T-cell (primary cell): ENCODE results near the gene ABL1. TPM values are rescaled to one million over a fixed set of nuclear protein-coding genes. Genes with fewer than 3 reads are reported as not detected.
"Not testable (repeated sequence)": the region's sequence is repeated elsewhere in the genome, so short reads cannot be mapped to it uniquely, and the experiment has no call there.

ENCODE experiments used
- ATAC-seq, 4 experiments: fragments of 200-7000 bp in 3 of 4; fragments of 150-1000 bp in 1 of 4; cut with Tn5 transposase; replicated peaks in 1 of 4; 1 replicate in 3 of 4; 2 replicates in 1 of 4; pipeline ENCODE4 v1.10.0; 2021; ENCODE audit warnings: moderate library complexity in 3 of 4, mild to moderate bottlenecking in 2 of 4, moderate number of reproducible peaks in 1 of 4
- CTCF ChIA-PET, 2 donors: fragments of 300-600 bp; sonication (Branson Sonifier 250); formaldehyde crosslinking; loops; one replicate each; lab custom pipeline; 2022; ENCODE audit warnings: antibody characterized with exemption in 2 of 2; lab: Charles Lee
- POLR2A ChIA-PET, 2 donors: fragments of 300-600 bp; sonication (Branson Sonifier 250); formaldehyde crosslinking; loops; one replicate each; lab custom pipeline; 2022; ENCODE audit warnings: antibody characterized with exemption in 2 of 2; lab: Charles Lee
- DNase-seq, 35 experiments: peaks; one replicate each; pipeline versions ENCODE4 v3.0.0 to v3.0.0-alpha.2; 2013 to 2023
- H3K27ac ChIP-seq: one replicate; pipeline ENCODE4 v1.5.1; 2013; ENCODE audit warnings: low read length
- H3K27me3 ChIP-seq, 2 experiments: replicated peaks in 1 of 2; 1 replicate in 1 of 2; 2 replicates in 1 of 2; pipeline versions ENCODE4 v1.6.1 to v1.7.0; 2013; ENCODE audit warnings: low read length in 1 of 2, mixed read lengths in 1 of 2; ENCODE audit not compliant: control insufficient read depth in 2 of 2, insufficient read depth in 2 of 2; ENCODE audit errors: extremely low read depth in 1 of 2
- H3K36me3 ChIP-seq, 2 donors: 1 replicate in 1 of 2; 2 replicates in 1 of 2; pipeline versions ENCODE4 v1.6.1 to v1.7.0; 2013; ENCODE audit warnings: low read length in 1 of 2; ENCODE audit not compliant: control insufficient read depth in 2 of 2, insufficient read depth in 1 of 2; ENCODE audit errors: extremely low read depth in 1 of 2
- H3K4me1 ChIP-seq, 2 experiments: 1 replicate in 1 of 2; 2 replicates in 1 of 2; pipeline versions ENCODE4 v1.6.1 to v1.7.0; 2013; ENCODE audit warnings: low read length in 2 of 2, mixed read lengths in 1 of 2; ENCODE audit not compliant: insufficient read depth in 2 of 2, control insufficient read depth in 1 of 2; ENCODE audit errors: extremely low read depth in 1 of 2
- H3K4me3 ChIP-seq, 2 donors: 1 replicate in 1 of 2; 2 replicates in 1 of 2; pipeline versions ENCODE4 v1.5.1 to v1.7.0; 2013; ENCODE audit warnings: mild to moderate bottlenecking in 2 of 2, low read length in 1 of 2, moderate library complexity in 1 of 2; ENCODE audit not compliant: control insufficient read depth in 1 of 2; ENCODE audit errors: extremely low read depth in 1 of 2
- H3K9me3 ChIP-seq: 2 replicates; pipeline ENCODE4 v1.7.0; 2013
- H3K27ac Mint-ChIP-seq, 2 donors: one replicate each; pipeline ENCODE4 v1.8.0; 2020 to 2021; ENCODE audit warnings: mild to moderate bottlenecking in 2 of 2, mixed read lengths in 2 of 2
- H3K27me3 Mint-ChIP-seq, 2 donors: one replicate each; pipeline ENCODE4 v1.8.0; 2021 to 2022; ENCODE audit warnings: mixed read lengths in 2 of 2
- H3K36me3 Mint-ChIP-seq: one replicate; pipeline ENCODE4 v1.8.0; 2021; ENCODE audit warnings: mixed read lengths
- H3K4me1 Mint-ChIP-seq, 3 donors: one replicate each; pipeline ENCODE4 v1.8.0; 2020 to 2022; ENCODE audit warnings: mixed read lengths in 3 of 3, mild to moderate bottlenecking in 1 of 3
- H3K4me3 Mint-ChIP-seq, 3 donors: one replicate each; pipeline ENCODE4 v1.8.0; 2020 to 2022; ENCODE audit warnings: mild to moderate bottlenecking in 3 of 3, mixed read lengths in 3 of 3, moderate library complexity in 3 of 3
- H3K9me3 Mint-ChIP-seq, 3 donors: one replicate each; pipeline ENCODE4 v1.8.0; 2020 to 2022; ENCODE audit warnings: mixed read lengths in 3 of 3
- WGBS: methylation state at CpG from one replicate; pipeline ENCODE4 v1.1.5; 2013; ENCODE audit warnings: missing lambda C conversion rate; ENCODE audit not compliant: insufficient coverage; 5-methylcytosine and 5-hydroxymethylcytosine counted together
- total RNA-seq, 35 experiments: library from RNA in 6 of 35; stranded (reverse) in 6 of 35; fragments of 120-200 nt in 1 of 35; gene quantifications; one replicate each; pipeline versions ENCODE4 v1.2.1 to v1.2.4 and lab custom pipeline; 2013 to 2026

ABL1 gene
- total RNA-seq, 5 donors from 2014 or later (not counting 1 experiment from before 2014, with no cell fraction given): 33.3 to 40.0 (median 37.7) TPM

DNA sequence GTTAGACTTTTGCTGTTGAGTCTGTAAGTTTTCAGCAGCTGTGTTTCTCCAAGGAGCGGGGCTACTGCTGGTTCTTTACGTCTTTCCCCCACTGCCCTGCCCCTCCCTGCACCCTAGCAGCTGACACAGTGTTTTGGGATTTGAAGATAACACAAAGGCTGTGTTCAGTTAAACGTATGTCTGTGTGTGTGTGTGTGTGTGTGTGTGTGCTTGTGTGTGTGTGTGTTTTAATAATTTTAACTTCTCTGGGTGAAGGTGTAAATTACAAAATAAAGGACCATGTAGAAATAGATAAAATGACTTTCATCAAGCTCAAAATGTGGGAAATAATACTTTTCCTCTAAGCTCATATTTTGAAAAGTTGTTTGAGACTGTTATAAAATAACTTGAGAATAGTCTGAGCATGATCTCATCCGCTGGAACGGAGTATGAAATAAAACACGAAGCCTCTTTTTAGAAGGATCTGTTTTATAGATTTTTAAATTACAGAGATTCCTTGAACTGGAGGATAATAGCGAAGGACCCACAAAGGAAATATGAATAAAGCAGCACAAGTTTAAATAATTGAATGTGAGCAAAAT is 10.9 kb downstream of the ABL1 start:
- no peaks in the 10 kb centered on the region for H3K36me3 ChIP-seq
- 96% methylated on average over 3 of the region's 7 CpGs for WGBS
- Mint-ChIP-seq H3K27ac (no peak overlapping the region), H3K27me3 (no peaks in the 10 kb centered on the region), H3K4me1 (peaks cover 30 to 36% (median 31%) of the 10 kb centered on the region in 3 donors), H3K4me3 (no peak overlapping the region), H3K9me3 (no peaks in the 10 kb centered on the region), H3K36me3 (no peaks in the 10 kb centered on the region)
- no peak overlapping the region for H3K4me3 ChIP-seq
- POLR2A ChIA-PET: interaction anchor here in 1 of 2 donors (0.6 kb wide), 2 partner anchors 194 to 200 kb away, joined by 3 read pairs; no protein-coding TSS in a partner anchor
- no peaks in the 10 kb centered on the region for H3K9me3 ChIP-seq
- no peak overlapping the region for H3K27ac ChIP-seq
- ATAC-seq (no peak), DNase-seq (no peak)
- no peaks in the 10 kb centered on the region for H3K27me3 ChIP-seq
- H3K4me1 ChIP-seq: peaks cover 0 to 4% of the 10 kb centered on the region in 2 experiments
- CTCF ChIA-PET: interaction anchor here (0.6 to 0.7 kb wide), 2 partner anchors 60 to 289 kb away, joined by 4 to 8 read pairs; no protein-coding TSS in a partner anchor

DNA sequence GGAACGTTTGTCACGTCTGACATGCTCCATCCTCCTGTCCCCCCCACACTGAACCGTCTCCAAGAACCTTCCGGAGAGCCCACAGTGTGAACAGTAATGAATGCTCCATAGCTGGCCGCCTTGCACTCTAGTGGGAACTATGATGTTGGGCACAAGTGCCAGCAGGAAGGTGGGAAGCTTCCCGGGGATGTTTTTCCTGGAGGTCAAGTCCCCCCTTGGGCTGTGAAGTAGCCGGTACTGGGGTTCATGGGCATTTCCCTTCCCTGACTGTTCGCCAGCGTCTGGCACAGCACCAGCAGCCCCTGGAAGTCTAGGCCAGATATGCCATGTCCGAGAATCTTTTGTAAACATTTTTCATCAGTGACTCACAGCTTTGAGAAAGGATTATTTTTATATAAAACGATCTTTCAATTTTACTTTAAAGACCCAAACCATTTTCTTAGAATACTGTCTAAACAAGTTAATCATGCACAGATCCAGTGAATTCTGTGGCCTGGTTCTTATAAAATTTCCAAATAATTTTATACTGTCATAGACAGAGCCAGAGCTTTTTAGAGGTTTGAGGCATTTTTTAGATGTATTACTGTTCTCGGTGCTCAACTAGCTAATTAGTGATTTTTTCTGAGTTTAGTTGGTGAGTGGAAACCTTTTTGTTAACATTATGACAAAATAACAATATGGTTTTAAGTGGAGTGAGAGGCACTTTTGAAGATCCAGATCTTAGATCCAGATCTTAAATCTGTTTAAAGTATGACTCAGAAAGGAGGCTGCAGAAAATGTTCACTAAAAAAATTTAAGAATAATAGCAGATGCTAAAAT is 11.6 kb downstream of the ABL1 start:
- H3K4me3 ChIP-seq: no peak overlapping the region
- DNase-seq (no peak), ATAC-seq (no peak)
- WGBS: 100% methylated on average over 3 of the region's 12 CpGs
- POLR2A ChIA-PET: interaction anchor here in 1 of 2 donors (0.6 kb wide), 1 partner anchor 200 kb away, joined by 3 read pairs; no protein-coding TSS in a partner anchor
- Mint-ChIP-seq H3K36me3 (no peaks in the 10 kb centered on the region), H3K4me1 (peaks cover 29 to 35% (median 29%) of the 10 kb centered on the region in 3 donors), H3K27me3 (no peaks in the 10 kb centered on the region), H3K4me3 (no peak overlapping the region), H3K9me3 (no peaks in the 10 kb centered on the region), H3K27ac (peak overlapping the region in 1 of 2 donors; percentile 52)
- H3K4me1 ChIP-seq: peaks cover 0 to 4% of the 10 kb centered on the region in 2 experiments
- no peak overlapping the region for H3K27ac ChIP-seq
- H3K27me3 ChIP-seq: no peaks in the 10 kb centered on the region
- CTCF ChIA-PET: interaction anchor here (0.6 to 0.7 kb wide), 2 partner anchors 12 to 289 kb away, joined by 3 to 4 read pairs; no protein-coding TSS in a partner anchor
- H3K36me3 ChIP-seq: no peaks in the 10 kb centered on the region
- no peaks in the 10 kb centered on the region for H3K9me3 ChIP-seq

DNA sequence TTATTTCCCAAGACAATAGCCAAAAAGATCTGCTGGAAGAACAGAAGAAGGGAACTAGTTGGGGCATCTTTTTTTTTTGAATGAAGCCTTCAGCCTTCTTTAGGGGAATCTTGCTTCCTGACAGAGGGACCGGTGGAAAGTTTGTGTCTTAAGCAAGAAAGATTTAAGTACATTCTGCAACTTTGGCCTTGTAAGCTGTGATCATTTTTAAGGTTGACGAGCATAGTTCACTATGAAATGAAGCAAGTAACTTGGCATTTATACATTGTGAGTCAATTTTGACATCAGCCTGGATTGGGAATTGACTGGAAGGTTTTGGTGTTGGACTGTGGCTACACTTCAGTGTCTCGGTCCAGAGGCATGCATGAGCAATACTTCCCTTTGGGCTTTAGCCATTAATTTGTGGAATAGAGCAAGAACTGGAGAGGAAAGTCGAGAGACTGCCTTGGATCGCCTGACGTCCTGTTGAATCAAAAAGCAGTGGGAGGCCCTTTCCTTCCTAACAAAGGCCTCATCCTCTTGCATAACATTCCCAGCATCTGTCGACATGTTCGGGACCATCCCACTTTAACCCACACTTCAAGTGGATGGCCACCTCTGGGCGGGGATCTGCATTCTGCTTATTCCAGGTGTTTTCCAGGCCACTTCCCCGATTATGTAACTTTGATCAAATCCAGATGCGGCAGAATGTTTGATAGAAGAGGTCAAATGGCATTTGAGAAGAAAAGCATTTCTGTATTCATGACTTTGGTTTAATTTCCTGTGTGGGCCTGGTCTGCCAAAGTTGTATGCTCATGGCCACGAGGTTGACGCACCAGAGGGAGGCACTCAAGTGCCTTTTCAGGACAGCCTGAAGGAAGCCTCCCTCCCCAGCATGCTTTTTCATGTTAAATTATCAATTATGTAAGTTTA is 12.5 kb downstream of the ABL1 start:
- H3K27me3 Mint-ChIP-seq: no peaks in the 10 kb centered on the region
- no peak overlapping the region for H3K27ac ChIP-seq

DNA sequence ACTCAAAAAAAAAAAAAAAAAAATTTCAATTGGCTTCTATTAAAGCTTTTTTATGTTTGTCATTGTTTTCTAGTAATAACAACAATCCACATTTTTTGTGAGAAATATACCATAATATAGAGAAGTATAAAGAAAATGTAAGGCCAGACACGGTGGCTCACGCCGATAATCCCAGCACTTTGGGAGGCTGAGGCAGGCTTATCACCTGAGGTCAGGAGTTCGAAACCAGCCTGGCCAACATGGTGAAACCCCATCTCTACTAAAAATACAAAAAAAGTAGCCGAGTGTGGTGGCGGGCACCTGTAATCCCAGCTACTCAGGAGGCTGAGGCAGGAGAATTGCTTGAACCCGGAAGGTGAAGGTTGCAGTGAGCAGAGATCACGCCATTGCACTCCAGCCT is 13.5 kb downstream of the ABL1 start:
- DNase-seq, H3K4me3 ChIP-seq, H3K27ac ChIP-seq, H3K36me3 ChIP-seq, CTCF ChIA-PET, H3K27me3 Mint-ChIP-seq, H3K9me3 Mint-ChIP-seq, ATAC-seq, H3K27me3 ChIP-seq, H3K9me3 ChIP-seq, H3K4me3 Mint-ChIP-seq, H3K36me3 Mint-ChIP-seq, H3K4me1 ChIP-seq, H3K27ac Mint-ChIP-seq: not testable (repeated sequence)
- WGBS: 100% methylated on average over 1 of the region's 8 CpGs
- POLR2A ChIA-PET: interaction anchor here in 1 of 2 donors (0.6 kb wide), 1 partner anchor 152 kb away, joined by 3 read pairs; no protein-coding TSS in a partner anchor
- H3K4me1 Mint-ChIP-seq: peaks cover 12 to 18% (median 12%) of the 10 kb centered on the region in 3 donors

More for the DNA sequence above, 12.5 kb downstream of the ABL1 start:
- CTCF ChIA-PET: interaction anchor here in 1 of 2 donors (0.6 kb wide), 1 partner anchor 11 kb away, joined by 3 read pairs; no protein-coding TSS in a partner anchor
- Mint-ChIP-seq H3K36me3 (no peaks in the 10 kb centered on the region), H3K4me3 (no peak overlapping the region), H3K9me3 (no peaks in the 10 kb centered on the region), H3K27ac (peak overlapping the region in 1 of 2 donors; percentile 52), H3K4me1 (peaks cover 20 to 27% (median 20%) of the 10 kb centered on the region in 3 donors)
- POLR2A ChIA-PET: no interaction called here
- Histone ChIP-seq H3K4me3 (no peak overlapping the region), H3K4me1 (peaks cover 0 to 4% of the 10 kb centered on the region in 2 experiments), H3K9me3 (no peaks in the 10 kb centered on the region), H3K36me3 (no peaks in the 10 kb centered on the region), H3K27me3 (no peaks in the 10 kb centered on the region)
- ATAC-seq: no peak
- WGBS: 96% methylated on average over 9 of the region's 13 CpGs
- no peak for DNase-seq

DNA sequence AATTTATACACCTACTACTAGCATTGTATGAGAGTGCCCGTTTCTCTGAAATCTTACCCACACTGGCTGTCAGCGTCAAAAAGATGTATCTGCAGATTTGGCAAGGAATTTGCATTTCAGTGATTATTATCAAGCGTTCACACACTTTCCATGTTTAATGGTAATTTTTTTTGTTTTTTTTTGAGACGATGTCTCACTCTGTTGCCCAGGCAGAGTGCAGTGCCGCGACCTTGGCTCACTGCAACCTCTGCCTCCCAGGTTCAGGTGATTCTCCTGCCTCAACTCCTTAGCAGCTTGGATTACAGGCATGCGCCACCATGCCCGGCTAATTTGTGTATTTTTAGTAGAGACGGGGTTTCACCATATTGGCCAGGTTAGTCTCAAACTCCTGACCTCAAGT is 14.3 kb downstream of the ABL1 start:
- DNase-seq: no peak
- no peaks in the 10 kb centered on the region for H3K36me3 Mint-ChIP-seq
- Histone ChIP-seq H3K9me3 (no peaks in the 10 kb centered on the region), H3K27ac (no peak overlapping the region), H3K36me3 (no peaks in the 10 kb centered on the region), H3K4me3 (no peak overlapping the region), H3K4me1 (no peaks in the 10 kb centered on the region), H3K27me3 (no peaks in the 10 kb centered on the region)
- H3K4me1 Mint-ChIP-seq: peaks cover 4 to 11% (median 6%) of the 10 kb centered on the region in 3 donors
- H3K9me3 Mint-ChIP-seq: no peaks in the 10 kb centered on the region
- ChIA-PET CTCF (no interaction called here), POLR2A (no interaction called here)
- no peak for ATAC-seq
- H3K4me3 Mint-ChIP-seq: no peak overlapping the region
- H3K27ac Mint-ChIP-seq: no peak overlapping the region
- no peaks in the 10 kb centered on the region for H3K27me3 Mint-ChIP-seq
- WGBS: 100% methylated on average over 5 of the region's 9 CpGs
